ENCODE data around the gene TMEM51.

TMEM51 gene

DNA sequence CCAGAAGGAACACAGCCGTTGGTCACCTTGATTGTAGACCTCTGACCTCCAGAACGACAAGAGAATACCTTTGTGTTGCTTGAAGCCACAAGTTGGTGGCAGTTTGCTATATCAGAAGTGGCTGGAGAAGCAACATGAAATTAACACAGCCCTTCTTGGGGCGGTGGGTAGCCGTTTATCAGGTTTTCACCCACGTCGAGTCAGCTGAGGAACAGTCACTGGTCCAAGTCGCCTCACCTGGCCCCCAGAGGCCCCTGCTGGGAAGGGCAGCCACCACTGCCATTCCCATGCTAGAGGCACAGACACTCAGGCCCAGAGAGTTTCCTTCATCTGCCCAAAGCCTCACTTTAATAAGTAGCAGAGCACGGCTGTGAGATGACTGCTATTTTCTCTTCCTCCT lies 37.7 kb downstream of the TMEM51 start:
- TF ChIP-seq, protein P1, sequence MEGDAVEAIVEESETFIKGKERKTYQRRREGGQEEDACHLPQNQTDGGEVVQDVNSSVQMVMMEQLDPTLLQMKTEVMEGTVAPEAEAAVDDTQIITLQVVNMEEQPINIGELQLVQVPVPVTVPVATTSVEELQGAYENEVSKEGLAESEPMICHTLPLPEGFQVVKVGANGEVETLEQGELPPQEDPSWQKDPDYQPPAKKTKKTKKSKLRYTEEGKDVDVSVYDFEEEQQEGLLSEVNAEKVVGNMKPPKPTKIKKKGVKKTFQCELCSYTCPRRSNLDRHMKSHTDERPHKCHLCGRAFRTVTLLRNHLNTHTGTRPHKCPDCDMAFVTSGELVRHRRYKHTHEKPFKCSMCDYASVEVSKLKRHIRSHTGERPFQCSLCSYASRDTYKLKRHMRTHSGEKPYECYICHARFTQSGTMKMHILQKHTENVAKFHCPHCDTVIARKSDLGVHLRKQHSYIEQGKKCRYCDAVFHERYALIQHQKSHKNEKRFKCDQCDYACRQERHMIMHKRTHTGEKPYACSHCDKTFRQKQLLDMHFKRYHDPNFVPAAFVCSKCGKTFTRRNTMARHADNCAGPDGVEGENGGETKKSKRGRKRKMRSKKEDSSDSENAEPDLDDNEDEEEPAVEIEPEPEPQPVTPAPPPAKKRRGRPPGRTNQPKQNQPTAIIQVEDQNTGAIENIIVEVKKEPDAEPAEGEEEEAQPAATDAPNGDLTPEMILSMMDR (IDR thresholded peaks at IDR 0.05; ENCODE audit: insufficient read depth, low read length, poor library complexity, severe bottlenecking): no peak
- Histone ChIP-seq H3K36me3 (ENCODE audit: control insufficient read depth, insufficient read depth, low read length) (no peaks in the 10 kb centered on the region), H3K27me3 (replicated peaks; ENCODE audit: control insufficient read depth, insufficient read depth, low read length) (no peaks in the 10 kb centered on the region), H3K4me3 (replicated peaks; ENCODE audit: low read depth, low read length) (no peak overlapping the region)
- no peak for DNase-seq (ENCODE audit: extremely low read depth, insufficient read length)

DNA sequence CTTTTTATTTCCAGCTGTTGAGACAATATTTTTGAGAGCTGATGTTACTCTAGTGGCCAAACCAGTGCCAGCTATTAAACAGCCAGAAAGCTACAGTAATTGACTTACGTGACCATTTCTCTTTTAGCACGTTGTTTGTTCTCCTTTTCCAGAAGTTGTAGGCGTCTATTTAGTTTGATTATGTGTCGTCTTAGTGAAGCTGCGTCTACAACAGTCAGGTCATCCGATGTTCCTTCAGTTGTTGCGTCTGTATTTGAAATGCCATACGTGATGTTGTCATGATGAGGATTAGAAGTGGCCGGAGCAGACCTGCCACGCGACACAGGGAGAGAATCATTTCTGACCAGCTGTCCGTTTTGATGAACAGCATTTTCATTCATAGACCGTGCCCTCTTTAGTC lies 38.2 kb downstream of the TMEM51 start:
- Histone ChIP-seq H3K36me3 (ENCODE audit: control insufficient read depth, insufficient read depth, low read length) (no peaks in the 10 kb centered on the region), H3K4me3 (replicated peaks; ENCODE audit: low read depth, low read length) (no peak overlapping the region), H3K27me3 (replicated peaks; ENCODE audit: control insufficient read depth, insufficient read depth, low read length) (no peaks in the 10 kb centered on the region)
- TF ChIP-seq, protein P1 (IDR thresholded peaks at IDR 0.05; ENCODE audit: insufficient read depth, low read length, poor library complexity, severe bottlenecking): no peak
- no peak for DNase-seq (ENCODE audit: extremely low read depth, insufficient read length)

DNA sequence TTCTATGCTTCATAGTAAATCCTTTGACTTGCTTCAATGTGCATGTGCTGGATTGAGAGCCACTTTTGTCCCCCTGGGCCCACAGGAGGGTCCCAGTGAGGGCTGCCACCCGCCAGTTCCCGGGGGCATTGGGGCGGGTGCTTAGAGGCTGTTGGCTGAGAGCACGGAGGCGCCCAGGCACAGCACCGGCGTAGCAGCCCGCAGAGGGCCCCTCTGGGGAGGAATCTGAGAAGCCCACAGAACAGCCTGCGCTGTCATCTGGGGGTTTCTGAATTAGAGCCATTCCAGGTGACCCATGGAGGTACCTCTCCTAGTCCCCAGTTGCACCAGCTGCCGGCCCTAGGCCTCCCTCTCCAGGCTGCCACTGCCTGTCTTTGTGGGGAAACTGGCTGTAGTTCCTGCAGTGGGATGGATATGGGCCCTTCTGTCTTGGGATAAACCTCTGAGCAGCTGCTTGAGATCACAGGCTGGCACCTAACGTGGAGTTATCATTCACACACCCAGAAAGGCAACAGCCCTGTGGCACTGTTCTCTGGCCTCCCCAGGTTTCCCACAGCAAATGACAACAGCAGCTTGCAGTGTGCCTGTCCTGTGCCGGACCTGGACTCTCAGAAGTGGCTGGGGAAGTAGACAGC lies 39.5 kb downstream of the TMEM51 start:
- TF ChIP-seq, protein P1 (IDR thresholded peaks at IDR 0.05; ENCODE audit: insufficient read depth, low read length, poor library complexity, severe bottlenecking): no peak
- Histone ChIP-seq H3K4me3 (replicated peaks; ENCODE audit: low read depth, low read length) (no peak overlapping the region), H3K36me3 (ENCODE audit: control insufficient read depth, insufficient read depth, low read length) (no peaks in the 10 kb centered on the region), H3K27me3 (replicated peaks; ENCODE audit: control insufficient read depth, insufficient read depth, low read length) (no peaks in the 10 kb centered on the region)
- no peak for DNase-seq (ENCODE audit: extremely low read depth, insufficient read length)

DNA sequence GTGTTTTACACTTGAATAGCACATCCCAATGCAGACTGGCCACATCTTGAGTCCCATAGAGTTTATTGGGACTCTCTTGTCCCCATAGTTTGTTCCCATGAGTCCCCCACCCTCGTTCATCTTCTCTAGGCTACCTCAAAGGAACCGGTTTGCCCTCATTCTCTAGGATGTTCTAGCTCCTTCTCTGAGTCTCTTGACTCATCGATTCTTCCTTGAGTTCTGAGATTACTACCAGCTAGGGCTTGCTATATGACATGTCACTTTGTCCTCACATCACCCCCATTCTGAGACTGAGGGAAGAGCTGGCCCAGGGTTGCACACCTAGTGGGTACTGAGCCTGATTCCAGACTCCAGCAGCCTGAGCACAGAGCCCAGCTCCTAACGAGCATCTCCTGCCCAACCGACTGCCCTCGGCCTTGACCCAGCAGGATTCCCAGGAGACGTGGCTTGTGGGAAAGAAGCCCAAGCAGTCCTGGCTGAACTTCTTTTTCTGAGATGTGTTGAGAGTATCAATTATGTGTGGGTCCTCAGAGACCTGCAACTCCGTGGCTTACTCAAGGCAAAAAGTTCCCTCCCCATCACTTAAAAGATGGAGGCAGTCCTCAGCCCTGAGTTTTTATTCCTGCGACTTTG lies 42.0 kb downstream of the TMEM51 start:
- Histone ChIP-seq H3K27me3 (replicated peaks; ENCODE audit: control insufficient read depth, insufficient read depth, low read length) (no peaks in the 10 kb centered on the region), H3K4me3 (replicated peaks; ENCODE audit: low read depth, low read length) (no peak overlapping the region), H3K36me3 (ENCODE audit: control insufficient read depth, insufficient read depth, low read length) (no peaks in the 10 kb centered on the region)
- TF ChIP-seq, protein P1 (IDR thresholded peaks at IDR 0.05; ENCODE audit: insufficient read depth, low read length, poor library complexity, severe bottlenecking): no peak
- no peak for DNase-seq (ENCODE audit: extremely low read depth, insufficient read length)

DNA sequence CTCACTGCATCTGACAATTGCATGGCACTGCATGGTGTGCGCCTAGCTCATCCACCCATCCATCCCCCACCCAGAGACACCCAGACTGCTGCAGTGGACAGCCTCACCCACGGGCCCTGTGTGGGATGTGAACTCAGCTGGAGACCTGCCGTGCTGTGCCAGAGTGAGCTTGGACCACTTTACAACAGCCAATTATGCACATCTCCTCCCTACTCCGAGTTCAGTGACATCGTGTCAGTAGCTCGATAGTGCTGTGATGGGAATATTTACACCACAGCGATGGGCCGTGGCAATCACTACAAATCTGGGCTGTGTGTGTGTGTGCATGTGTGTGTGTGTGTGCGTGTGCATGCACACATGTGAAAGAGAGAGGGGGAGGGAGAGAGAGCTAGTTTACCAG lies 42.5 kb downstream of the TMEM51 start:
- Histone ChIP-seq H3K36me3 (ENCODE audit: control insufficient read depth, insufficient read depth, low read length) (no peaks in the 10 kb centered on the region), H3K4me3 (replicated peaks; ENCODE audit: low read depth, low read length) (no peak overlapping the region), H3K27me3 (replicated peaks; ENCODE audit: control insufficient read depth, insufficient read depth, low read length) (no peaks in the 10 kb centered on the region)
- DNase-seq (ENCODE audit: extremely low read depth, insufficient read length): no peak
- TF ChIP-seq, protein P1 (IDR thresholded peaks at IDR 0.05; ENCODE audit: insufficient read depth, low read length, poor library complexity, severe bottlenecking): no peak

All from GM06990 (cell line).